GM12878 (cell line): ENCODE measurements around the gene DCX. TPM values are rescaled to one million over a fixed set of nuclear protein-coding genes. Genes with fewer than 3 reads are reported as not detected.

Experiments used
- CHD2 ChIP-seq: IDR thresholded peaks from 2 replicates; pipeline ENCODE4 v1.6.1; 2011; ENCODE audit warnings: low read depth, low read length, improper control_type of control experiment, borderline replicate concordance
- IKZF1 ChIP-seq: fragments of 450-650 bp; conservative IDR thresholded peaks from 2 replicates; pipeline ENCODE4 v1.6.1; 2017; ENCODE audit warnings: antibody characterized with exemption, mild to moderate bottlenecking
- RCOR1 ChIP-seq: conservative IDR thresholded peaks from 2 replicates; pipeline ENCODE4 v1.6.1; 2012; ENCODE audit warnings: low read depth, low read length, improper control_type of control experiment
- RELA ChIP-seq: fragments of 450-650 bp; IDR thresholded peaks from 2 replicates; pipeline ENCODE4 v1.8.0; 2014; ENCODE audit warnings: borderline replicate concordance; ENCODE audit not compliant: partially characterized antibody
- RFX5 ChIP-seq: IDR thresholded peaks from 2 replicates; pipeline ENCODE4 v1.6.1; 2011; ENCODE audit warnings: low read depth, low read length, improper control_type of control experiment
- TARDBP ChIP-seq: IDR thresholded peaks from 2 replicates; pipeline ENCODE4 v1.6.1; 2016; ENCODE audit warnings: borderline replicate concordance
- YY1 ChIP-seq: IDR thresholded peaks from 2 replicates; pipeline ENCODE4 v1.6.1; 2011; ENCODE audit warnings: low read depth, mild to moderate bottlenecking, low read length
- ZNF24 ChIP-seq: fragments of 450-650 bp; IDR thresholded peaks from 2 replicates; pipeline ENCODE4 v1.6.1; 2017; ENCODE audit warnings: antibody characterized with exemption, mild to moderate bottlenecking
- polyA plus RNA-seq, 11 experiments: library from polyadenylated mRNA; depleted of rRNA in 4 of 11; unstranded in 6 of 11; stranded (reverse) in 5 of 11; fragments of >200 nt; fragmentation: Nextera tagmentation in 4 of 11; fragmentation: Illumina TruSeq in 1 of 11; extraction: Ambion mirVana in 4 of 11; extraction: Trizol in 1 of 11; gene quantifications; 1 replicate in 1 of 11; 2 replicates in 10 of 11; pipeline versions ENCODE4 v1.2.1 to v1.2.3, GENCODE V29; 2011 to 2016; ENCODE audit warnings: inconsistent platforms in 2 of 11, missing spikeins in 2 of 11, low read depth in 1 of 11
- total RNA-seq, 4 experiments: library from RNA; depleted of rRNA in 3 of 4; stranded (reverse); fragments of >200 nt in 3 of 4; fragmentation: Illumina TruSeq in 1 of 4; extraction: Trizol in 1 of 4; gene quantifications; 2 replicates each; pipeline versions ENCODE4 v1.2.1 to v1.2.3, GENCODE V29; 2013 to 2021
- TF ChIP-seq, protein P1 (sequence below): IDR thresholded peaks from 2 replicates; pipeline ENCODE4 v1.6.1; 2012; ENCODE audit warnings: low read length, inconsistent platforms
- TF ChIP-seq, protein P2 (sequence below): fragments of 450-650 bp; formaldehyde crosslinking; IDR thresholded peaks from 2 replicates; pipeline ENCODE4 v1.4.0; 2020; ENCODE audit warnings: mild to moderate bottlenecking, moderate library complexity

The DCX gene
- total and polyA plus RNA-seq, 10 of the 15 experiments (the other 5 are each of a cell fraction or from before 2014, with no cell fraction given) = under 0.01 TPM; not detected in 9

DNA sequence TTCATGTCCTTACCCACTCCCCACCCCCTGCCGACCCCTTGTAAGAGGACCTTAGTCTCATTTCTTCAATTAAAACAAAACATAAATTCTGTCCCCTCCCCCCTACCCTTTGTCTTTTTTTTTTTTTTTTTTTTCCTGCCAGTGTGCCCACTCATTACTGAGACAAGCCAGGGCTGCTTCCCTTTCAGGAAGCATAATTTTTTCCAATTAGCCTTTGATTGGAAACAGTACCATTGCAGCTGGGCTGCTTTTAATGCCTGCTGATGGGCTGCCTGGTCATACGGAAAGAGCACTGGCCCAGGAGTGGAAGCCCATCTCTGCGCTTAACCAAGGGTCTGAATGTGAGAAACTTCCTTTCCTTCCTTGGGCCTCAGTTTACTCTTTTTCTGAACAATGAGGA lies 123.2 kb downstream of the DCX start (continued):
- TF ChIP-seq, protein P1, sequence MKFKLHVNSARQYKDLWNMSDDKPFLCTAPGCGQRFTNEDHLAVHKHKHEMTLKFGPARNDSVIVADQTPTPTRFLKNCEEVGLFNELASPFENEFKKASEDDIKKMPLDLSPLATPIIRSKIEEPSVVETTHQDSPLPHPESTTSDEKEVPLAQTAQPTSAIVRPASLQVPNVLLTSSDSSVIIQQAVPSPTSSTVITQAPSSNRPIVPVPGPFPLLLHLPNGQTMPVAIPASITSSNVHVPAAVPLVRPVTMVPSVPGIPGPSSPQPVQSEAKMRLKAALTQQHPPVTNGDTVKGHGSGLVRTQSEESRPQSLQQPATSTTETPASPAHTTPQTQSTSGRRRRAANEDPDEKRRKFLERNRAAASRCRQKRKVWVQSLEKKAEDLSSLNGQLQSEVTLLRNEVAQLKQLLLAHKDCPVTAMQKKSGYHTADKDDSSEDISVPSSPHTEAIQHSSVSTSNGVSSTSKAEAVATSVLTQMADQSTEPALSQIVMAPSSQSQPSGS = no peak
- TF ChIP-seq ZNF24 (no peak), RELA (no peak), CHD2 (no peak), YY1 (no peak), TARDBP (no peak), RFX5 (no peak), RCOR1 (no peak), IKZF1 (no peak)
- TF ChIP-seq, protein P2, sequence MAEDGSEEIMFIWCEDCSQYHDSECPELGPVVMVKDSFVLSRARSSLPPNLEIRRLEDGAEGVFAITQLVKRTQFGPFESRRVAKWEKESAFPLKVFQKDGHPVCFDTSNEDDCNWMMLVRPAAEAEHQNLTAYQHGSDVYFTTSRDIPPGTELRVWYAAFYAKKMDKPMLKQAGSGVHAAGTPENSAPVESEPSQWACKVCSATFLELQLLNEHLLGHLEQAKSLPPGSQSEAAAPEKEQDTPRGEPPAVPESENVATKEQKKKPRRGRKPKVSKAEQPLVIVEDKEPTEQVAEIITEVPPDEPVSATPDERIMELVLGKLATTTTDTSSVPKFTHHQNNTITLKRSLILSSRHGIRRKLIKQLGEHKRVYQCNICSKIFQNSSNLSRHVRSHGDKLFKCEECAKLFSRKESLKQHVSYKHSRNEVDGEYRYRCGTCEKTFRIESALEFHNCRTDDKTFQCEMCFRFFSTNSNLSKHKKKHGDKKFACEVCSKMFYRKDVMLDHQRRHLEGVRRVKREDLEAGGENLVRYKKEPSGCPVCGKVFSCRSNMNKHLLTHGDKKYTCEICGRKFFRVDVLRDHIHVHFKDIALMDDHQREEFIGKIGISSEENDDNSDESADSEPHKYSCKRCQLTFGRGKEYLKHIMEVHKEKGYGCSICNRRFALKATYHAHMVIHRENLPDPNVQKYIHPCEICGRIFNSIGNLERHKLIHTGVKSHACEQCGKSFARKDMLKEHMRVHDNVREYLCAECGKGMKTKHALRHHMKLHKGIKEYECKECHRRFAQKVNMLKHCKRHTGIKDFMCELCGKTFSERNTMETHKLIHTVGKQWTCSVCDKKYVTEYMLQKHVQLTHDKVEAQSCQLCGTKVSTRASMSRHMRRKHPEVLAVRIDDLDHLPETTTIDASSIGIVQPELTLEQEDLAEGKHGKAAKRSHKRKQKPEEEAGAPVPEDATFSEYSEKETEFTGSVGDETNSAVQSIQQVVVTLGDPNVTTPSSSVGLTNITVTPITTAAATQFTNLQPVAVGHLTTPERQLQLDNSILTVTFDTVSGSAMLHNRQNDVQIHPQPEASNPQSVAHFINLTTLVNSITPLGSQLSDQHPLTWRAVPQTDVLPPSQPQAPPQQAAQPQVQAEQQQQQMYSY (CRISPR knock-in tag) = no peak
